Stomach (tissue), 4 donors: ENCODE measurements around the gene TSPAN32.

Experiments used
- EP300 ChIP-seq: sonication (generic); formaldehyde crosslinking; IDR thresholded peaks from one replicate; pipeline ENCODE4 v1.6.1; 2017; ENCODE audit warnings: antibody characterized with exemption
- POLR2A ChIP-seq, 4 donors: fragments of 450-650 bp; IDR thresholded peaks; one replicate each; pipeline ENCODE4 v1.6.1; 2016; ENCODE audit warnings: antibody characterized with exemption in 4 of 4, control low read depth in 2 of 4, mild to moderate bottlenecking in 1 of 4, moderate library complexity in 1 of 4

DNA sequence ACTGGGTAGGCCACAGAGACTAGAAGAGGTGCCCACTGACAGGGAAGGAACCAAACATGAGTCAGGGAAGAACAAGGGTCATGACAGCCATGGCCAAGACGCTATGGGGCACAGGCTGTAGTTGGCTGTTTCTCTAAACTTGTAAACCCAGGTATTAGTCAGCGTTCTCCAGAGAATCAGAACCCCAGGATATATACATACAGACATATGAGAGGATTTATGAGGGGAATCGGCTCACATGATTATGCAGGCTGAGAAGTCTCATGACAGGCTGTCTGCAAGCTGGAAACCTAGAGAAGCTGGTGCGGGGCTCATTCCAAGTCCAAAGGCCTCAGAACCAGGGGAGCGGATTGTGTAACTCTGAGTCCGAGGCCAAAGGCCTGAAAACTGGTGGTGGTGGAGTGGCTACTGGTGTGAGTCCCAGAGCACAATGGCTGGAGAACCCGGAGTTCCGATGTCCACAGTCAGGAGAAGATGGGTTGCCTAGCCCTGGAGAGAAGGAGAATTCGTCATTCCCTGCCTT is 45.6 kb downstream of the TSPAN32 start:
- no peak for TF ChIP-seq POLR2A (IDR thresholded peaks at IDR 0.05)
- TF ChIP-seq EP300 = no peak
